Activated CD4-positive, alpha-beta T cell treated with anti-CD3 and anti-CD28 coated beads, Interleukin-2, amount 50 U/mL, for 48 hours (primary cell): ENCODE results near the gene ZNF326.
"Not testable (repeated sequence)": the region's sequence is repeated elsewhere in the genome, so short reads cannot be mapped to it uniquely, and the experiment has no call there.

Experiments
- DNase-seq, 2 experiments: peaks; one replicate each; pipeline ENCODE4 v3.0.0-alpha.2; 2020

Gene ZNF326

GRCh38 chr1:89998306-89998705 is 3.4 kb downstream of the ZNF326 start:
- DNase-seq = no peak

- DNase-seq = no peak
Measured at GRCh38 chr1:89999208-89999607, 4.3 kb downstream of the ZNF326 start.

- DNase-seq = no peak
Measured at GRCh38 chr1:89999628-90000027, 4.7 kb downstream of the ZNF326 start.

- no peak for DNase-seq
Measured at GRCh38 chr1:90000934-90001676, 6.2 kb downstream of the ZNF326 start.

- DNase-seq = no peak
Measured at GRCh38 chr1:90007979-90008404, 13.1 kb downstream of the ZNF326 start.

- DNase-seq = no peak
Measured at GRCh38 chr1:90012300-90012699, 17.4 kb downstream of the ZNF326 start.

GRCh38 chr1:90023691-90024090 is 28.8 kb downstream of the ZNF326 start:
- no peak for DNase-seq

GRCh38 chr1:90027281-90027680 is 32.4 kb downstream of the ZNF326 start:
- DNase-seq = no peak

GRCh38 chr1:90039652-90040051 is 44.7 kb downstream of the ZNF326 start:
- DNase-seq = no peak

- no peak for DNase-seq
Measured at GRCh38 chr1:90043586-90043985, 48.7 kb downstream of the ZNF326 start.

- DNase-seq = no peak
Measured at GRCh38 chr1:90044346-90044745, 49.4 kb downstream of the ZNF326 start.

GRCh38 chr1:90045853-90046563 is 51.1 kb downstream of the ZNF326 start:
- DNase-seq = peak; percentile 8 to 22

GRCh38 chr1:90046635-90047034 is 51.7 kb downstream of the ZNF326 start:
- DNase-seq = no peak

GRCh38 chr1:90048043-90048442 is 53.1 kb downstream of the ZNF326 start:
- no peak for DNase-seq

- not testable (repeated sequence) for DNase-seq
Measured at GRCh38 chr1:90062700-90063643, 68.1 kb downstream of the ZNF326 start.

- not testable (repeated sequence) for DNase-seq
Measured at GRCh38 chr1:90064109-90064508, 69.2 kb downstream of the ZNF326 start.

GRCh38 chr1:90067194-90067931 is 72.5 kb downstream of the ZNF326 start:
- DNase-seq = no peak

- no peak for DNase-seq
Measured at GRCh38 chr1:90068611-90069280, 73.8 kb downstream of the ZNF326 start.

- no peak for DNase-seq
Measured at GRCh38 chr1:90074137-90074536, 79.2 kb downstream of the ZNF326 start.

- no peak for DNase-seq
Measured at GRCh38 chr1:90074566-90074965, 79.7 kb downstream of the ZNF326 start.

- DNase-seq = no peak
Measured at GRCh38 chr1:90074970-90075391, 80.1 kb downstream of the ZNF326 start.

GRCh38 chr1:90083995-90084394 is 89.1 kb downstream of the ZNF326 start:
- no peak for DNase-seq
